KOPT-K1 (cell line): ENCODE results near the gene MDM2.

Source experiments
- H3K27ac ChIP-seq: fragments of 200-600 bp; sonication (generic); 2 replicates; pipeline ENCODE4 v1.5.1; 2016; ENCODE audit warnings: antibody characterized with exemption, mild to moderate bottlenecking, low read depth, low read length; ENCODE audit not compliant: poor library complexity, severe bottlenecking
- H3K36me3 ChIP-seq: fragments of 200-600 bp; sonication (generic); 2 replicates; pipeline ENCODE4 v1.5.1; 2017; ENCODE audit warnings: antibody characterized with exemption, mild to moderate bottlenecking, low read length, moderate library complexity; ENCODE audit not compliant: insufficient read depth
- H3K9me3 ChIP-seq: fragments of 200-600 bp; sonication (generic); 2 replicates; pipeline ENCODE4 v1.5.1; 2017; ENCODE audit warnings: antibody characterized with exemption, low read length, mild to moderate bottlenecking; ENCODE audit not compliant: insufficient read depth, poor library complexity, severe bottlenecking

MDM2 gene

GRCh38 chr12:68841717-68842116 is 33.7 kb downstream of the MDM2 start:
- H3K36me3 ChIP-seq, result peaks cover 89% of the 10 kb centered on the region
- no peak overlapping the region for H3K27ac ChIP-seq
- H3K9me3 ChIP-seq, result no peaks in the 10 kb centered on the region

GRCh38 chr12:68842123-68842522 is 34.1 kb downstream of the MDM2 start:
- H3K36me3 ChIP-seq, result peaks cover 84% of the 10 kb centered on the region

GRCh38 chr12:68842784-68843567 is 35.0 kb downstream of the MDM2 start:
- Histone ChIP-seq H3K9me3 (no peaks in the 10 kb centered on the region), H3K27ac (no peak overlapping the region), H3K36me3 (peaks cover 76% of the 10 kb centered on the region)

More at GRCh38 chr12:68842123-68842522, 34.1 kb downstream of the MDM2 start:
- no peaks in the 10 kb centered on the region for H3K9me3 ChIP-seq
- no peak overlapping the region for H3K27ac ChIP-seq

GRCh38 chr12:68844318-68844745 is 36.4 kb downstream of the MDM2 start:
- no peaks in the 10 kb centered on the region for H3K9me3 ChIP-seq
- peaks cover 62% of the 10 kb centered on the region for H3K36me3 ChIP-seq
- no peak overlapping the region for H3K27ac ChIP-seq

- Histone ChIP-seq H3K27ac (no peak overlapping the region), H3K9me3 (no peaks in the 10 kb centered on the region), H3K36me3 (peaks cover 55% of the 10 kb centered on the region)
These were observed 37.1 kb downstream of the MDM2 start for GRCh38 chr12:68844788-68845695.

GRCh38 chr12:68846811-68847210 is 38.8 kb downstream of the MDM2 start:
- peaks cover 38% of the 10 kb centered on the region for H3K36me3 ChIP-seq
- H3K9me3 ChIP-seq, result no peaks in the 10 kb centered on the region
- H3K27ac ChIP-seq, result no peak overlapping the region

GRCh38 chr12:68850390-68850789 is 42.4 kb downstream of the MDM2 start:
- Histone ChIP-seq H3K36me3 (peaks cover 3% of the 10 kb centered on the region), H3K27ac (no peak overlapping the region), H3K9me3 (no peaks in the 10 kb centered on the region)

- no peak overlapping the region for H3K27ac ChIP-seq
- H3K36me3 ChIP-seq, result no peaks in the 10 kb centered on the region
- no peaks in the 10 kb centered on the region for H3K9me3 ChIP-seq
These were observed 43.8 kb downstream of the MDM2 start for GRCh38 chr12:68851592-68852306.

- H3K27ac ChIP-seq, result no peak overlapping the region
- no peaks in the 10 kb centered on the region for H3K9me3 ChIP-seq
- no peaks in the 10 kb centered on the region for H3K36me3 ChIP-seq
These were observed 45.6 kb downstream of the MDM2 start for GRCh38 chr12:68853396-68854077.

GRCh38 chr12:68854078-68854468 is 46.1 kb downstream of the MDM2 start:
- Histone ChIP-seq H3K9me3 (no peaks in the 10 kb centered on the region), H3K36me3 (no peaks in the 10 kb centered on the region), H3K27ac (no peak overlapping the region)

- H3K9me3 ChIP-seq, result no peaks in the 10 kb centered on the region
- no peaks in the 10 kb centered on the region for H3K36me3 ChIP-seq
- no peak overlapping the region for H3K27ac ChIP-seq
These were observed 46.6 kb downstream of the MDM2 start for GRCh38 chr12:68854554-68854953.

- no peak overlapping the region for H3K27ac ChIP-seq
- H3K36me3 ChIP-seq, result no peaks in the 10 kb centered on the region
- no peaks in the 10 kb centered on the region for H3K9me3 ChIP-seq
These were observed 47.1 kb downstream of the MDM2 start for GRCh38 chr12:68855111-68855510.

- no peaks in the 10 kb centered on the region for H3K36me3 ChIP-seq
- H3K9me3 ChIP-seq, result no peaks in the 10 kb centered on the region
- no peak overlapping the region for H3K27ac ChIP-seq
These were observed 47.8 kb downstream of the MDM2 start for GRCh38 chr12:68855771-68856170.

GRCh38 chr12:68856510-68856909 is 48.5 kb downstream of the MDM2 start:
- H3K9me3 ChIP-seq, result no peaks in the 10 kb centered on the region
- H3K27ac ChIP-seq, result no peak overlapping the region
- H3K36me3 ChIP-seq, result no peaks in the 10 kb centered on the region
